Neural cell (in vitro differentiated cells): ENCODE results near the gene KCNAB2. TPM values are rescaled to one million over a fixed set of nuclear protein-coding genes. Genes with fewer than 3 reads are reported as not detected.

Experiments
- H2AFZ ChIP-seq: fragments of 200-600, 300-800 bp; sonication (generic), shearing (Covaris generic); 2 replicates; pipeline ENCODE4 v1.6.0; 2014; ENCODE audit warnings: low read depth, mild to moderate bottlenecking, antibody characterized with exemption, low read length, moderate library complexity
- H3F3A ChIP-seq: fragments of 200-600 bp; shearing (Covaris generic); 2 replicates; pipeline ENCODE4 v1.6.1; 2016; ENCODE audit warnings: mild to moderate bottlenecking, moderate library complexity, mixed read lengths, antibody characterized with exemption, low read length; ENCODE audit not compliant: insufficient read depth, poor library complexity, severe bottlenecking
- H3K27ac ChIP-seq: fragments of 200-600, 300-800 bp; sonication (generic), shearing (Covaris generic); 2 replicates; pipeline ENCODE4 v1.5.1; 2014; ENCODE audit warnings: mild to moderate bottlenecking, low read length, moderate library complexity
- H3K27me3 ChIP-seq: fragments of 300-800, 200-600 bp; sonication (generic), shearing (Covaris generic); 2 replicates; pipeline ENCODE4 v1.6.0; 2014; ENCODE audit warnings: mild to moderate bottlenecking, low read depth, low read length, moderate library complexity; ENCODE audit not compliant: insufficient read depth
- H3K36me3 ChIP-seq: fragments of 300-800, 200-600 bp; sonication (generic), shearing (Covaris generic); 2 replicates; pipeline ENCODE4 v1.5.1; 2014; ENCODE audit warnings: mild to moderate bottlenecking, antibody characterized with exemption, low read length, moderate library complexity; ENCODE audit not compliant: insufficient read depth
- H3K4me2 ChIP-seq: fragments of 300-800, 200-600 bp; sonication (generic), shearing (Covaris generic); 2 replicates; pipeline ENCODE4 v1.6.0; 2014; ENCODE audit warnings: mild to moderate bottlenecking, low read length
- H3K4me3 ChIP-seq: fragments of 300-800, 200-600 bp; sonication (generic), shearing (Covaris generic); 2 replicates; pipeline ENCODE4 v1.5.1; 2014; ENCODE audit warnings: mild to moderate bottlenecking, low read length, moderate library complexity
- H3K79me2 ChIP-seq: fragments of 200-600 bp; shearing (Covaris generic); replicated peaks from 2 replicates; pipeline ENCODE4 v1.6.0; 2014; ENCODE audit warnings: mild to moderate bottlenecking, low read length, moderate library complexity; ENCODE audit not compliant: insufficient read depth
- H3K9ac ChIP-seq: fragments of 300-800, 200-600 bp; sonication (generic), shearing (Covaris generic); 2 replicates; pipeline ENCODE4 v1.6.1; 2016; ENCODE audit warnings: mild to moderate bottlenecking, low read length, mixed read lengths
- H3K9me2 ChIP-seq: fragments of 200-600 bp; shearing (Covaris generic); 2 replicates; pipeline ENCODE4 v1.6.1; 2016; ENCODE audit warnings: mild to moderate bottlenecking, low read length, mixed read lengths; ENCODE audit not compliant: insufficient read depth
- H3K9me3 ChIP-seq: fragments of 200-600, 300-800 bp; sonication (generic), shearing (Covaris generic); 2 replicates; pipeline ENCODE4 v1.6.1; 2016; ENCODE audit warnings: mild to moderate bottlenecking, mixed run types, low read length, moderate library complexity, mixed read lengths
- H4K20me1 ChIP-seq: fragments of 200-600 bp; shearing (Covaris generic); 2 replicates; pipeline ENCODE4 v1.6.1; 2016; ENCODE audit warnings: mild to moderate bottlenecking, mixed run types; ENCODE audit not compliant: insufficient read depth
- EP300 ChIP-seq: fragments of 450-650 bp; conservative IDR thresholded peaks from 2 replicates; pipeline ENCODE4 v1.6.1; 2014; ENCODE audit warnings: antibody characterized with exemption, mild to moderate bottlenecking, moderate library complexity; ENCODE audit not compliant: poor library complexity, severe bottlenecking
- EZH2 ChIP-seq: fragments of 200-600, 300-800 bp; shearing (Covaris generic), sonication (generic); IDR thresholded peaks from 2 replicates; pipeline ENCODE4 v1.6.1; 2014; ENCODE audit warnings: antibody characterized with exemption, low read length, borderline replicate concordance, mild to moderate bottlenecking; ENCODE audit not compliant: insufficient read depth, poor library complexity, severe bottlenecking
- POLR2AphosphoS5 ChIP-seq: IDR thresholded peaks from 2 replicates; pipeline ENCODE4 v1.6.1; 2012
- RAD21 ChIP-seq: fragments of 450-650 bp; conservative IDR thresholded peaks from 2 replicates; pipeline ENCODE4 v1.6.1; 2014; ENCODE audit warnings: antibody characterized with exemption, mild to moderate bottlenecking, moderate library complexity
- SMC3 ChIP-seq: fragments of 450-650 bp; conservative IDR thresholded peaks from 2 replicates; pipeline ENCODE4 v1.6.1; 2014; ENCODE audit warnings: antibody characterized with exemption, mild to moderate bottlenecking, moderate library complexity; ENCODE audit not compliant: poor library complexity
- TAF1 ChIP-seq: IDR thresholded peaks from 2 replicates; pipeline ENCODE4 v1.6.1; 2012; ENCODE audit warnings: low read depth
- polyA plus RNA-seq: library from polyadenylated mRNA; depleted of rRNA; stranded (reverse); fragments of >200 nt; gene quantifications from 2 replicates; pipeline ENCODE4 v1.2.3, GENCODE V29; 2014
- TF ChIP-seq, protein P1 (sequence below): IDR thresholded peaks from 2 replicates; pipeline ENCODE4 v1.6.1; 2012; ENCODE audit warnings: borderline replicate concordance
- TF ChIP-seq, protein P2 (sequence below): fragments of 450-650 bp; IDR thresholded peaks from 2 replicates; pipeline ENCODE4 v1.5.1; 2014; ENCODE audit warnings: antibody characterized with exemption, mild to moderate bottlenecking, moderate library complexity; ENCODE audit not compliant: poor library complexity, severe bottlenecking

Gene KCNAB2
- polyA plus RNA-seq, 1 donor from 2014 or later = 11.7 TPM

DNA sequence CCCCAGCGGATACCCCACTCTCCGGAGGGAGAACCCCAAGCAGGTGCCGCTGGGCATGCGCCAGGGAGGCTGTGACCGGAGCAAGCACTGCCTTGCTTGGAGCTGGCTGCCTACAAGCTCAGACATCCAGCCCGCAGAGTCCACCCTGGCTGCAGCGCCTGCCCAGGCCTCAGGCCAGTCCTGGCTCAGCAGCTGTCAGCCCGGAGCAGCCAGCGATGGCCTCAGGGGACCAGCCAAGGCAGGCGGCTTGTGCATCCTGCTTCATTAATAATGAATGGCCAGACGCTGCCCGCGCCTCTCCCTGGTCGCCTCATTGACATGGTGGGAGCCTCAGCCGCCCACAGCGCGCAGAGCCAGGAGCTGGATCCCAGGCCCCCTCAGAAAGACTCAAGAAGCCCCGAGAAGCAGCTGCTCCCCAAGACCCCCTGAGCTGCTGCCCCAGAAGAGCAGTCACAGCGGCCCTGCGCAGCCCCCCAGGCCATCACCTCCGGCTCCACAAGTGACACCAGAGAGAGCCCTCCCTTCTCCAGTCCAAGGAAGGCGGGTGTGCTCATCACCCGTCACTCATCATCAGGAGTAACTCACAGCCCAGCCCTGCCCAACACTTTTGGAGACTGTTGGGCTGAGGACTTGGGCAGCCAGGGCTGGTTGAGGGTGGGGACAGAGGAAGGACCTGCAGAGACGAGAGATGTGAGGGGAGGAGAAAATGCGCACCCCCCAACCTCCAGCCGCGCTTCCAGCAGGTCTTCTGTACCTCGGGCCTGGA, 19.6 kb downstream of the KCNAB2 start:
- Histone ChIP-seq H2AFZ (no peak overlapping the region), H3K27ac (no peak overlapping the region)
- TF ChIP-seq, protein P1, sequence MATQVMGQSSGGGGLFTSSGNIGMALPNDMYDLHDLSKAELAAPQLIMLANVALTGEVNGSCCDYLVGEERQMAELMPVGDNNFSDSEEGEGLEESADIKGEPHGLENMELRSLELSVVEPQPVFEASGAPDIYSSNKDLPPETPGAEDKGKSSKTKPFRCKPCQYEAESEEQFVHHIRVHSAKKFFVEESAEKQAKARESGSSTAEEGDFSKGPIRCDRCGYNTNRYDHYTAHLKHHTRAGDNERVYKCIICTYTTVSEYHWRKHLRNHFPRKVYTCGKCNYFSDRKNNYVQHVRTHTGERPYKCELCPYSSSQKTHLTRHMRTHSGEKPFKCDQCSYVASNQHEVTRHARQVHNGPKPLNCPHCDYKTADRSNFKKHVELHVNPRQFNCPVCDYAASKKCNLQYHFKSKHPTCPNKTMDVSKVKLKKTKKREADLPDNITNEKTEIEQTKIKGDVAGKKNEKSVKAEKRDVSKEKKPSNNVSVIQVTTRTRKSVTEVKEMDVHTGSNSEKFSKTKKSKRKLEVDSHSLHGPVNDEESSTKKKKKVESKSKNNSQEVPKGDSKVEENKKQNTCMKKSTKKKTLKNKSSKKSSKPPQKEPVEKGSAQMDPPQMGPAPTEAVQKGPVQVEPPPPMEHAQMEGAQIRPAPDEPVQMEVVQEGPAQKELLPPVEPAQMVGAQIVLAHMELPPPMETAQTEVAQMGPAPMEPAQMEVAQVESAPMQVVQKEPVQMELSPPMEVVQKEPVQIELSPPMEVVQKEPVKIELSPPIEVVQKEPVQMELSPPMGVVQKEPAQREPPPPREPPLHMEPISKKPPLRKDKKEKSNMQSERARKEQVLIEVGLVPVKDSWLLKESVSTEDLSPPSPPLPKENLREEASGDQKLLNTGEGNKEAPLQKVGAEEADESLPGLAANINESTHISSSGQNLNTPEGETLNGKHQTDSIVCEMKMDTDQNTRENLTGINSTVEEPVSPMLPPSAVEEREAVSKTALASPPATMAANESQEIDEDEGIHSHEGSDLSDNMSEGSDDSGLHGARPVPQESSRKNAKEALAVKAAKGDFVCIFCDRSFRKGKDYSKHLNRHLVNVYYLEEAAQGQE = no peak
- no peak for TF ChIP-seq POLR2AphosphoS5
- TF ChIP-seq RAD21 = no peak

DNA sequence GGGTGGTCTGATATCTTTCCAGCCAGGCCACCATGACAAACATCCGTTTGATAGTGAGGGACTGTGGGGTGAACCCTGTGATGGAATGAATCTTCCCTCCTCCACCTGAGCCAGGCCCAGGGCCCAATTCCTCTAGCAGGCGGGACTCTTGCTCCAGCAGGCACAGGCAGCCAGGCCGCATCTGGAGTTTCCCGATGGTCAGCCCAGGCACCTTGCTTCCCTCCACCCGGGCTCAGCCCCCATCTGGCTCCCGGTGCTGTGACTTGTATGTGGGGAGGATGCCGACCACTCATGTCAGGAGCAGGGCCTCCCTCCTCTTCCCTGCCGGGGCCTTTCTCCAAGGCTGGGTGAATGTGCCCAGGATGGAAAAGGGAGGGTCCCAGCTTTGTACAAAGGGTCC, 21.0 kb downstream of the KCNAB2 start:
- no peaks in the 10 kb centered on the region for H3K9me2 ChIP-seq
- H3K27me3 ChIP-seq = no peaks in the 10 kb centered on the region
- H3F3A ChIP-seq = no peaks in the 10 kb centered on the region
- no peak overlapping the region for H2AFZ ChIP-seq
- no peak overlapping the region for H3K4me3 ChIP-seq
- no peak overlapping the region for H3K27ac ChIP-seq
- no peaks in the 10 kb centered on the region for H3K79me2 ChIP-seq
- TF ChIP-seq SMC3 = no peak
- no peak for TF ChIP-seq RAD21
- no peak for TF ChIP-seq TAF1
- no peak for TF ChIP-seq EP300
- TF ChIP-seq, protein P2, sequence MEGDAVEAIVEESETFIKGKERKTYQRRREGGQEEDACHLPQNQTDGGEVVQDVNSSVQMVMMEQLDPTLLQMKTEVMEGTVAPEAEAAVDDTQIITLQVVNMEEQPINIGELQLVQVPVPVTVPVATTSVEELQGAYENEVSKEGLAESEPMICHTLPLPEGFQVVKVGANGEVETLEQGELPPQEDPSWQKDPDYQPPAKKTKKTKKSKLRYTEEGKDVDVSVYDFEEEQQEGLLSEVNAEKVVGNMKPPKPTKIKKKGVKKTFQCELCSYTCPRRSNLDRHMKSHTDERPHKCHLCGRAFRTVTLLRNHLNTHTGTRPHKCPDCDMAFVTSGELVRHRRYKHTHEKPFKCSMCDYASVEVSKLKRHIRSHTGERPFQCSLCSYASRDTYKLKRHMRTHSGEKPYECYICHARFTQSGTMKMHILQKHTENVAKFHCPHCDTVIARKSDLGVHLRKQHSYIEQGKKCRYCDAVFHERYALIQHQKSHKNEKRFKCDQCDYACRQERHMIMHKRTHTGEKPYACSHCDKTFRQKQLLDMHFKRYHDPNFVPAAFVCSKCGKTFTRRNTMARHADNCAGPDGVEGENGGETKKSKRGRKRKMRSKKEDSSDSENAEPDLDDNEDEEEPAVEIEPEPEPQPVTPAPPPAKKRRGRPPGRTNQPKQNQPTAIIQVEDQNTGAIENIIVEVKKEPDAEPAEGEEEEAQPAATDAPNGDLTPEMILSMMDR = no peak
- TF ChIP-seq POLR2AphosphoS5 = no peak
- no peaks in the 10 kb centered on the region for H4K20me1 ChIP-seq
- H3K9ac ChIP-seq = no peak overlapping the region
- H3K9me3 ChIP-seq = no peaks in the 10 kb centered on the region
- no peaks in the 10 kb centered on the region for H3K36me3 ChIP-seq
- no peak overlapping the region for H3K4me2 ChIP-seq

More for the DNA sequence above, 19.6 kb downstream of the KCNAB2 start:
- H4K20me1 ChIP-seq = no peaks in the 10 kb centered on the region
- H3K27me3 ChIP-seq = no peaks in the 10 kb centered on the region
- H3K36me3 ChIP-seq = no peaks in the 10 kb centered on the region
- H3K4me2 ChIP-seq = no peak overlapping the region
- no peaks in the 10 kb centered on the region for H3K79me2 ChIP-seq
- H3K9ac ChIP-seq = no peak overlapping the region
- no peak overlapping the region for H3K4me3 ChIP-seq
- H3F3A ChIP-seq = no peaks in the 10 kb centered on the region
- no peaks in the 10 kb centered on the region for H3K9me2 ChIP-seq
- H3K9me3 ChIP-seq = no peaks in the 10 kb centered on the region

DNA sequence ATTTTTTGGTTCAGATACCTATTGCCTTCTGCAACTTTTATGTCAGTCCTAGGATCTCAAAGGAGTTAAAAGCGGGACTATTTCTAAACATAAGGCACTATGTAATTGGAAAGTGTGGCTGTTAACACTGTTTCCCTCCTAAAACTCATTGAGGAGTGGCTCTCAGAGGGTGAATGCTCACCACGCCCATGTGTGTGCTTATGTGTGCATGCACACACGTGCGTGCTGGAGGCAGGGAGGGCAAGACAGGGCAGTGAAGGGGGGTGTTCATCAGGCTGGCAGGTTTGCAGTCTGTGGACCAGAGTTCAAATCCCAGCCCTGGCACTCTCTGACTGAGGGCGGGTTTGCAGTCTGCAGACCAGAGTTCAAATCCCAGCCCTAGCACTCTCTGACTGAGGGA, 22.4 kb downstream of the KCNAB2 start:
- no peaks in the 10 kb centered on the region for H4K20me1 ChIP-seq
- no peak overlapping the region for H3K4me2 ChIP-seq
- no peak overlapping the region for H3K4me3 ChIP-seq
- no peak overlapping the region for H3K27ac ChIP-seq
- no peak overlapping the region for H2AFZ ChIP-seq
- TF ChIP-seq SMC3 (no peak), TAF1 (no peak), RAD21 (no peak), EZH2 (no peak)
- TF ChIP-seq, protein P2 = no peak
- TF ChIP-seq, protein P1 = no peak
- no peaks in the 10 kb centered on the region for H3K27me3 ChIP-seq
- H3K9me2 ChIP-seq = no peaks in the 10 kb centered on the region
- no peaks in the 10 kb centered on the region for H3F3A ChIP-seq
- no peak overlapping the region for H3K9ac ChIP-seq
- no peaks in the 10 kb centered on the region for H3K79me2 ChIP-seq
- no peaks in the 10 kb centered on the region for H3K9me3 ChIP-seq
- no peaks in the 10 kb centered on the region for H3K36me3 ChIP-seq
